Hepatocyte (in vitro differentiated cells): ENCODE measurements around the gene PHF23. TPM values are rescaled to one million over a fixed set of nuclear protein-coding genes. Genes with fewer than 3 reads are reported as not detected.

Experiments used
- DNase-seq: peaks from one replicate; pipeline ENCODE4 v3.0.0-alpha.2; 2016; ENCODE audit warnings: low spot score
- H2AFZ ChIP-seq: fragments of 200-600 bp; sonication (generic); 2 replicates; pipeline ENCODE4 v1.6.0; 2016; ENCODE audit warnings: antibody characterized with exemption, mild to moderate bottlenecking
- H3K27ac ChIP-seq: fragments of 200-600 bp; sonication (generic); 2 replicates; pipeline ENCODE4 v1.5.1; 2016; ENCODE audit warnings: mild to moderate bottlenecking
- H3K27me3 ChIP-seq: fragments of 200-600 bp; sonication (generic); 2 replicates; pipeline ENCODE4 v1.6.1; 2016
- H3K36me3 ChIP-seq: fragments of 200-600 bp; sonication (generic); replicated peaks from 2 replicates; pipeline ENCODE4 v1.5.1; 2016; ENCODE audit warnings: low read depth; ENCODE audit not compliant: insufficient read depth
- H3K4me1 ChIP-seq: fragments of 200-600 bp; sonication (generic); 2 replicates; pipeline ENCODE4 v1.5.1; 2016; ENCODE audit warnings: mild to moderate bottlenecking, moderate library complexity; ENCODE audit not compliant: insufficient read depth
- H3K4me2 ChIP-seq: fragments of 200-600 bp; sonication (generic); 2 replicates; pipeline ENCODE4 v1.6.0; 2016
- H3K4me3 ChIP-seq: fragments of 200-600 bp; sonication (generic); 2 replicates; pipeline ENCODE4 v1.5.1; 2016; ENCODE audit warnings: mild to moderate bottlenecking
- H3K79me2 ChIP-seq: fragments of 200-600 bp; sonication (generic); 2 replicates; pipeline ENCODE4 v1.6.0; 2017; ENCODE audit warnings: mild to moderate bottlenecking
- H3K9me2 ChIP-seq: fragments of 200-600 bp; sonication (generic); replicated peaks from 2 replicates; pipeline ENCODE4 v1.6.0; 2017; ENCODE audit warnings: mild to moderate bottlenecking; ENCODE audit not compliant: insufficient read depth
- H3K9me3 ChIP-seq: fragments of 200-600 bp; sonication (generic); 2 replicates; pipeline ENCODE4 v1.5.1; 2016; ENCODE audit warnings: low read depth, mild to moderate bottlenecking
- H4K20me1 ChIP-seq: fragments of 200-600 bp; sonication (generic); 2 replicates; pipeline ENCODE4 v1.6.0; 2016; ENCODE audit warnings: mild to moderate bottlenecking; ENCODE audit not compliant: insufficient read depth, poor library complexity, severe bottlenecking
- EZH2 ChIP-seq: fragments of 200-600 bp; sonication (generic); IDR thresholded peaks from 2 replicates; pipeline ENCODE4 v1.6.1; 2016; ENCODE audit warnings: antibody characterized with exemption, mild to moderate bottlenecking, borderline replicate concordance
- EZH2phosphoT487 ChIP-seq: fragments of 200-600 bp; sonication (generic); IDR thresholded peaks from one replicate; pipeline ENCODE4 v1.6.1; 2018; ENCODE audit warnings: antibody characterized with exemption, mild to moderate bottlenecking, low read depth, moderate library complexity; ENCODE audit not compliant: unreplicated experiment, severe bottlenecking
- WGBS: methylation state at CpG from one replicate; pipeline ENCODE4 v1.1.6; 2016; ENCODE audit warnings: low lambda C conversion rate; ENCODE audit errors: missing lambda C conversion rate; 5-methylcytosine and 5-hydroxymethylcytosine counted together
- polyA plus RNA-seq: library from polyadenylated mRNA; unstranded; fragments of >200 nt; fragmentation: Nextera tagmentation; extraction: Ambion mirVana; gene quantifications from 2 replicates; pipeline ENCODE4 v1.2.1, GENCODE V29; 2016
- total RNA-seq: library from RNA; depleted of rRNA; stranded (reverse); fragments of >200 nt; gene quantifications from 2 replicates; pipeline ENCODE4 v1.2.3, GENCODE V29; 2014
- TF ChIP-seq, protein P1 (sequence below): fragments of 200-600 bp; sonication (generic); IDR thresholded peaks from 2 replicates; pipeline ENCODE4 v1.5.1; 2016; ENCODE audit warnings: antibody characterized with exemption, mild to moderate bottlenecking; ENCODE audit not compliant: poor library complexity

PHF23 gene
- total and polyA plus RNA-seq, 2 experiments from 2014 or later, result 53.9 to 78.6 TPM

GRCh38 chr17:7218166-7218565 is 21.1 kb downstream of the PHF23 start:
- no peak for DNase-seq
- no peaks in the 10 kb centered on the region for H3K27me3 ChIP-seq
- H3K27ac ChIP-seq, result peak overlapping the region; percentile 99
- H3K36me3 ChIP-seq, result no peaks in the 10 kb centered on the region
- H3K9me2 ChIP-seq, result no peaks in the 10 kb centered on the region
- TF ChIP-seq EZH2 (no peak), EZH2phosphoT487 (no peak)
- TF ChIP-seq, protein P1, sequence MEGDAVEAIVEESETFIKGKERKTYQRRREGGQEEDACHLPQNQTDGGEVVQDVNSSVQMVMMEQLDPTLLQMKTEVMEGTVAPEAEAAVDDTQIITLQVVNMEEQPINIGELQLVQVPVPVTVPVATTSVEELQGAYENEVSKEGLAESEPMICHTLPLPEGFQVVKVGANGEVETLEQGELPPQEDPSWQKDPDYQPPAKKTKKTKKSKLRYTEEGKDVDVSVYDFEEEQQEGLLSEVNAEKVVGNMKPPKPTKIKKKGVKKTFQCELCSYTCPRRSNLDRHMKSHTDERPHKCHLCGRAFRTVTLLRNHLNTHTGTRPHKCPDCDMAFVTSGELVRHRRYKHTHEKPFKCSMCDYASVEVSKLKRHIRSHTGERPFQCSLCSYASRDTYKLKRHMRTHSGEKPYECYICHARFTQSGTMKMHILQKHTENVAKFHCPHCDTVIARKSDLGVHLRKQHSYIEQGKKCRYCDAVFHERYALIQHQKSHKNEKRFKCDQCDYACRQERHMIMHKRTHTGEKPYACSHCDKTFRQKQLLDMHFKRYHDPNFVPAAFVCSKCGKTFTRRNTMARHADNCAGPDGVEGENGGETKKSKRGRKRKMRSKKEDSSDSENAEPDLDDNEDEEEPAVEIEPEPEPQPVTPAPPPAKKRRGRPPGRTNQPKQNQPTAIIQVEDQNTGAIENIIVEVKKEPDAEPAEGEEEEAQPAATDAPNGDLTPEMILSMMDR, result no peak
- no peaks in the 10 kb centered on the region for H3K9me3 ChIP-seq
- no peaks in the 10 kb centered on the region for H4K20me1 ChIP-seq
- peaks cover 42% of the 10 kb centered on the region for H3K4me1 ChIP-seq
- peak overlapping the region; percentile 51 for H2AFZ ChIP-seq
- peak overlapping the region; percentile 61 for H3K4me3 ChIP-seq
- 64% methylated on average over 6 of the region's 6 CpGs for WGBS
- H3K79me2 ChIP-seq, result peaks cover 45% of the 10 kb centered on the region
- peak overlapping the region; percentile 80 for H3K4me2 ChIP-seq

- Histone ChIP-seq H3K9me3 (no peaks in the 10 kb centered on the region), H3K27me3 (no peaks in the 10 kb centered on the region), H4K20me1 (peaks cover 4% of the 10 kb centered on the region), H2AFZ (peak overlapping the region; percentile 51), H3K4me1 (peaks cover 42% of the 10 kb centered on the region), H3K79me2 (peaks cover 53% of the 10 kb centered on the region), H3K9me2 (no peaks in the 10 kb centered on the region), H3K4me3 (peak overlapping the region; percentile 61), H3K36me3 (no peaks in the 10 kb centered on the region), H3K27ac (peak overlapping the region; percentile 99), H3K4me2 (peak overlapping the region; percentile 80)
- DNase-seq, result peak; percentile 86
- WGBS, result 3% methylated on average over 21 of the region's 32 CpGs
- TF ChIP-seq EZH2phosphoT487, result no peak
- TF ChIP-seq, protein P1, result no peak
- TF ChIP-seq EZH2, result no peak
Measured at GRCh38 chr17:7217113-7217987, 21.9 kb downstream of the PHF23 start.

GRCh38 chr17:7216242-7217112 is 22.8 kb downstream of the PHF23 start:
- no peaks in the 10 kb centered on the region for H3K9me2 ChIP-seq
- no peaks in the 10 kb centered on the region for H3K9me3 ChIP-seq
- no peak for DNase-seq
- H3K27ac ChIP-seq, result peak overlapping the region; percentile 72
- H4K20me1 ChIP-seq, result peaks cover 9% of the 10 kb centered on the region
- TF ChIP-seq, protein P1, result no peak
- TF ChIP-seq EZH2phosphoT487 (no peak), EZH2 (no peak)
- H3K79me2 ChIP-seq, result peaks cover 53% of the 10 kb centered on the region
- no peaks in the 10 kb centered on the region for H3K36me3 ChIP-seq
- peaks cover 44% of the 10 kb centered on the region for H3K4me1 ChIP-seq
- peak overlapping the region; percentile 80 for H3K4me2 ChIP-seq
- no peak overlapping the region for H2AFZ ChIP-seq
- no peaks in the 10 kb centered on the region for H3K27me3 ChIP-seq
- WGBS, result 15% methylated on average over 7 of the region's 7 CpGs
- peak overlapping the region; percentile 38 for H3K4me3 ChIP-seq
